ENCODE data around the gene TRIM8. TPM values are rescaled to one million over a fixed set of nuclear protein-coding genes. Genes with fewer than 3 reads are reported as not detected.

The TRIM8 gene
- total and polyA plus RNA-seq, 9 of the 15 experiments (the other 6 are each of a cell fraction or from before 2014, with no cell fraction given): 1.7 to 26.0 (median 9.1) TPM

- TF ChIP-seq TAF1 (IDR thresholded peaks at IDR 0.05; ENCODE audit: control insufficient read depth, extremely low read depth, insufficient read depth, low read length, severe bottlenecking): no peak
- TF ChIP-seq HDGF (IDR thresholded peaks at IDR 0.05): no peak
- no peak for TF ChIP-seq JUN (IDR thresholded peaks at IDR 0.05; ENCODE audit: borderline replicate concordance, low read depth, low read length)
- no peak for TF ChIP-seq JUN (CRISPR knock-in tag; IDR thresholded peaks at IDR 0.05; ENCODE audit: borderline replicate concordance)
- TF ChIP-seq ZBTB34 (CRISPR knock-in tag; IDR thresholded peaks at IDR 0.05): no peak
- no peak for TF ChIP-seq HEY1 (CRISPR knock-in tag; IDR thresholded peaks at IDR 0.05; ENCODE audit: borderline replicate concordance)
- TF ChIP-seq ATF2 (CRISPR knock-in tag; IDR thresholded peaks at IDR 0.05): no peak
- no peak for TF ChIP-seq CGGBP1 (CRISPR knock-in tag; IDR thresholded peaks at IDR 0.05)
These were observed 24.8 kb upstream of the TRIM8 start (continued) for GRCh38 chr10:102619281-102619981.
